ENCODE data around the gene SNTG2.
"Not testable (repeated sequence)": the region's sequence is repeated elsewhere in the genome, so short reads cannot be mapped to it uniquely, and the experiment has no call there.

SNTG2 gene

DNA sequence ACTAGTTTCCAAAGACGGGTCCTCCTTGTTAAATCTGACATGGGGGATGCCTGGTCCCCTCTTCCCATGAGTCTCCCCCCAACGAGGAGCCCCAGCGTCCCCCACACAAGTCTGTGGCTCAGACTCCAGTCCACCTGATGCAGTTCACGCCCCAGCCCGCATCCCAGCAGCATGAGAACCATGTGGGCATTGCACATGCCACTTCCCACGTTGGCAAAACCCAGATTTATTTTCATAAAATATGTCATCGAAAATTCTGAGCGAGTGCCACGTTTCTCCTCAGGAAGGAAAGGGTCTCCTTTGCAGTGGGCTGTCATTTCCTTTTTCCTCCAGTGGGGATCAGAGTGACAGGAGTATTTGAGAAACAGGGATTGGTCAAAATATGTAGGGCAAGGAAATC is 417.0 kb downstream of the SNTG2 start:
- DNase-seq = no peak

DNA sequence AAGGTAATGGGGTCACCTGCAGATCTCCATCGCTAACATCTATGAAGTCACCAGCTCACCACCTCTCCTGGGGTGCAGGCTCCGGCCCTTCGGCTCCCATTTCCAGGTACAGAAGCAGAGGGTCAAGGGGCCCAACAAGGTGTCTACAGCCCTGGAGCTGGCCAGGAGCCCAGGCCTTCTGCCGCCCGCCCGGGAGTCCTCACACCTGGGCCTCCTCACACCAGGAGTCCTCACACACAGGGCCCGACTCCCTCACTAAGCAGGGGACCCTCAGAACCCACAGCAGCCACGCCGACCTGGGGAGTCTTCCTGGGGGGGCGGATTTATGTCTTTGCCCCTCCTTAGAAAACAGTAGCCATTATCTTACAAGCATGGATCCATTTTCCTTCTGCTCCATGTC is 419.3 kb downstream of the SNTG2 start:
- no peak for DNase-seq

DNA sequence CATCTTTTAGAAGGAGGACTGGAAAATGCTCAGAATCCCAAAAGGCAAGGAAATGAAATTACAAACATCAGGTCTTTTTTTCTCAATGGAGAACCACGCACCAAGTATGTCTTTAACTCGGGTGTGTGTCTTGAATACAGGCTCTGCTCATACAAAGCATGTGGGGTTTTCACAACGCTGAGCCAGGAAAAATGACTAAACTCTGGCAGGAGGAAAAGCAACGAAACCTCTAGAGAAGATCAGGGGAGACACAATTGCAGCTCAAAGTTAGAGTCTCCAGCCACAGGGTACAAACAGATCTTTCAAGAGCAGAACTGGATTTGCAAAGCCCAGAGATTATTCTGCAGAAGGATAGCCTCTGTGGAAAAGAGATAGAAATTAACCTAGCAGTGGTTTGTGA is 419.8 kb downstream of the SNTG2 start:
- no peak for DNase-seq

DNA sequence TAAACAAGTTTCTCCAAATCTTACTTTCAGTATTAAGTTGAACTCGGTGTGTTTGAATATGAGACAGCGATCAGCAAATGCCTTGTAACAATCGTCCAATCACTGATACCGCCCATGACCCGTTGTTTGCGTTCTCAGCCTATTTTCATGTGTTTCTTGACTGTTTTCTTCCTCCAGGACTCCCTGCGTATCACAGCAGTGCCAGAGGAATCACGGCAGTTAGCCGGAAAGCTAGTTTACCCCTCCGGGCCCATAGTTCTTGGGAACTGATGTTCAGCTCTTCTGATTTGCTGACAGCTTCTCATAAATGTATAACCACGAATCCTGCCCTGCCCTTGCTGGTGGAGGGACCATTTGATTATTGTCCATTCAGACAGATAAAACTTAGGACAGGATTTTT is 420.4 kb downstream of the SNTG2 start:
- DNase-seq = no peak

DNA sequence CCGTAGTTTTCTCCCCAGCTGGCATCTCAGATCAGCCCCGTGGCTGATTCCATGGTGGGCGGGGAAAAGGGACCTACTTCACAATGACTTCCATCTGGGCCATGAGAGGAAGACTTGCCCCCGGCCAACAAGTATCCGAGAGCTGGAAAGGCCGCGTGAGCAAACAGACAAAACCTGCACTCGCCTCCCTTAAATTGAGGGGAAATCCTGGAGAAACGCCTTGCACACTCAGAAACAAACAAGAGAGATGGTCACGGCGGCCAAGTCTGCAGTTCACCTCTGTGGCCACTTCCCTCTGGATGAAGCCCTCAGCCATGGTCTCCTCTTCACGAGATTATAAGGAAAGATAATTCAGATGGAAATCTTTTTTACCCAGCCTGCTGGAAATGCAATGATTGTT is 423.2 kb downstream of the SNTG2 start:
- DNase-seq = no peak

DNA sequence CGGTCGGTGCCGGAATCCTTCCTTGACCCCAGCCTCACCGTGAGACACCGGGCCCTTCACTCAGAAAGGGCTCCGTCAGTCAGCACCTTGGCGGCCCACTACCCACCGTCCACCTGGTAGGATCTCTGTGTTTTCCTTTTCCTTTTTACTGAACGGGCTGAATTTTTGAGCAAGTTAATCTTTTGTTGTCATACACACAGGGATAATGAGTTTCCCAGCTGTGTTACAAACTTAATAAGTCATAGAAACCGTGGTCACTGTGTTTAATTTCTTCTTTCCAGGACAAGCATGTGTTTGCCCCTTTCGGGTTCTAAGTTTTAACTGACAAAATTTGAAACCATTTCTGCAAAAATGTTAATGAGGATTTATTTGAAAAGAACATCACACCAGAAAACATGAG is 423.6 kb downstream of the SNTG2 start:
- DNase-seq = no peak

DNA sequence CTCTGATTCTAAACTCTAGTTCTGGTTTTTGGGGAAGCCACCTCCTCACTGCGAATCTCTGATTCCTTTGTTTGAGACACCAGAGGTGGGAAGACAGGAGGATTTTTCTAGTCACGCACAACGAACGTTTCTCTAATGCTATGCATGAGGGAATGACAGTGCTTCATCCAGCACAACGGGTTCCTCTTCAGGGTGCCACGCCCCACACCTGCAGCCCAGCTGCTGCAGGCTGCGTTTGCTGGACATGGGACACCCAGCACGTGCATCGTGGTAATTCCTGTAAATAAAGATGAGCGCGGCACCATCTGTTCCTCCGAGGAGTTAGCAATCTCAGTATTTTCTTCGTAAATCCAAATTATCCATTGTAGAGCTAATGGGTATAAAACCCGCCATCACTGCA is 425.1 kb downstream of the SNTG2 start:
- no peak for DNase-seq

DNA sequence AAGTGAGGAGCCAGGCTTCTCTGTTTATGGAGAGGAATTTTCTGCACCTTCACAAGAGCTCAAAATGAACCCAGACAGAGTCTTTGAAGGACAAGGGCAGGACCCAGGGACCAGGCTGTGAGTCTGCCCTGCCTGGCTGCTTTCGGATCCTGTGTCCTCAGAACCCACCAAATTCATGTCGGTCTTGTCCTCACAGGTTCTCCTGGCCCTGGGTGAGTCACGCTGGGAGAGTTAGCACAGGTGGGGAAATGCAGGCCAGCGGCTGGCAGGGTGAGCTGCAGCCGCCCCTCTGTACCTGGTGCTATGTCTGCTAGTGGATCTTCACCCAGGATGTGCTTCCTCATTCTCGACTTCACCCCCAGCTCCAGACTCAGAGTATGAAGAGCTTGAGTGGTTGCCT is 426.8 kb downstream of the SNTG2 start:
- no peak for DNase-seq

DNA sequence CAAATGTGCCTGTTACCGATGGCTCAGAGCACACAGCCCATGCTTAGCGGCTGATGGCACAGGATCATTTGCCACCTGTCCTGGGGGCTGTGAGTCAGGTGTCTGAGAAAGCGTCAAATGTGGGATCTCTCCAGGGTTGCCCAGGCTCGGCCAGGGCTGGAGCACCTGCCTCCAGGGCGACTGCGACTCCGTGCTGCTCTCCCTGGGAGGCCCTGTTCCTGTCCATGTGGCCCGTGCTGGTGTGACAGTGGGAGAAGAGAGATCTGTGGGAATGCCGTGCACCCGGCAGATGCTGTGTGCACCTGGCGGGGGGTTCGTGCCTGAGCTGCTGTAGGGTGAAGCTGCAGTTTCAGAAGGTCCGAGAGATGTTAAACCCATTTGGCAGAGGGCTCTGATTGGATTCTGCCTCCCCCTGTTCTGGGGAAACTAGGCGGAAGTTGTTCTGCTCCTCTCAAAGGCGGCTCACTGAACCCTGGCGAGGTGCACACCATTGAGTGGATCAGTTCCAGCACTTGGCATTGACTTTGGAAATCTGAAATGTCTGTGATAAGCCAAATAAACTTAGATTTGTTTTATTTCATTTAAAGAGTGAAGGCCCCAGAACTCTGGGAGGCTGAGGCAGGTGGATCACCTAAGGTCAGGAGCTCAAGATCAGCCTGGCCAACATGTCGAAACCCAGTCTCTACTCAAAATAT is 428.0 kb downstream of the SNTG2 start:
- DNase-seq = no peak

DNA sequence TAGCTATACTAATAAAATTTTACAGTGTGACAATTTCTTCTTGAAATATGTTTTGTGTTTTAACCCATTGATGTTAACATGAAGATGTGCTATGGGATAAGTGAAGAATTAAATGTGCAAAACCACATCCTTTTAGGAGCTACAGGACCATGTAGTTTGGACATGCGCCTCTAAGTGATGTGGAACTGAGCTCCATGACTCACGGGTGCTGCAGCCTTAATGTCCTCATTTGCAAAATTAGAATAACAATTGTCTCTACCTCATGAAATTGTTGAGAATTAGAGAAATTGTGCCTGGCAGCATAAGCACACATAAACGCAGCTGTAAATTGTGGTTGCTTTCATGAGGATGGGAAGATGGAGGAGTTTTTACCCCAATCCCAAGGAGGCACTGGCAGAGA is 431.0 kb downstream of the SNTG2 start:
- no peak for DNase-seq

DNA sequence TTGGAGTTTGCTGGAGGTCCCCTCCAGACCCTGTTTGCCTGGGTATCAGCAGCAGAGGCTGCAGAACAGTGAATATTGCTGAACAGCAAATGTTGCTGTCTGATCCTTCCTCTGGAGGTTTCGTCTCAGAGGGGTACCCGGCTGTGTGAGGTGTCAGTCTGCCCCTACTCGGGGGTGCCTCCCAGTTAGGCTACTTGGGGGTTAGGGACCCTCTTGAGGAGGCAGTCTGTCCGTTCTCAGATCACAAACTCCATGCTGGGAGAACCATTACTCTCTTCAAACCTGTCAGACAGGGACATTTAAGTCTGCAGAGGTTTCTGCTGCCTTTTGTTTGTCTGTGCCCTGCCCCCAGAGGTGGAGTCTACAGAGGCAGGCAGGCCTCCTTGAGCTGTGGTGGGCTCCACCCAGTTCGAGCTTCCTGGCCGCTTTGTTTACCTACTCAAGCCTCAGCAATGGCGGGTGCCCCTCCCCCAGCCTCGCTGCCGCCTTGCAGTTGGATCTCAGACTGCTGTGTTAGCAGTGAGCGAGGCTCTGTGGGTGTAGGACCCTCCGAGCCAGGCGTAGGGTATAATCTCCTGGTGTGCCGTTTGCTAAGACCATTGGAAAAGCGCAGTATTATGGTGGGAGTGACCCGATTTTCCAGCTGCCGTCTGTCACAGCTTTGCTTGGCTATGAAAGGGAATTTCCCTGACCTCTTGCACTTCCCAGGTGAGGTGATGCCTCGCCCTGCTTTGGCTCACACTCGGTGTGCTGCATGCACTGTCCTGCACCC is 437.5 kb downstream of the SNTG2 start:
- DNase-seq = not testable (repeated sequence)

DNA sequence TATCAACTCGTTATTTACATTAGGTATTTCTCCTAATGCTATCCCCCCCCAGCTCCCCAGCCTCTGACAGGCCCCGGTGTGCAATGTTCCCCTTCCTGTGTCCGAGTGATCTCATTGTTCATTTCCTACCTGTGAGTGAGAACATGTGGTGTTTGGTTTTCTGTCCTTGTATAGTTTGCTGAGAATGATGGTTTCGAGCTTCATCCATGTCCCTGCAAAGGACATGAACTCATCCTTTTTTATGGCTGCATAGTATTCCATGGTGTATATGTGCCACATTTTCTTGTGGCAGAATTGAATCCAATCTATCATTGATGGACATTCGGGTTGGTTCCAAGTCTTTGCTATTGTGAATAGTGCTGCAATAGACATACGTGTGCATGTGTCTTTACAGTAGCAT is 439.5 kb downstream of the SNTG2 start:
- DNase-seq = not testable (repeated sequence)

DNA sequence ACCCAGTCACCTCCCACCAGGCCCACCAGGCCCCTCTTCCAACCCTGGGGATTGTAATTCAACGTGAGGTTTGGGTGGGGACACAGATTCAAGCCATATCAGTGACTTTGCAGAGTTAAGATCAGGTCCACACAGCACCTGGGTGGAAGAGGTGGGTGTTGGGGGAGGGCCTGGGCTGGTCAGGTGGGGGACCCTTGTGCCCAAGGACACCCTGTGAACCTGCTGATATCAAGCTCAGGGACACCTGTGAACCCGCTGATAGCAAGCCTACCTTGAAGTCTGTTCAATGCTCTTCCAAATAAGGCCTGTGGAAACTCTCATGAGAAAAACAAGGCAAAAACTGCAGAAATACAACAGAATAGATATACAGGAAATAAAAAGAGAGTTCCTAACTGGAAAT is 442.7 kb downstream of the SNTG2 start:
- DNase-seq = no peak

DNA sequence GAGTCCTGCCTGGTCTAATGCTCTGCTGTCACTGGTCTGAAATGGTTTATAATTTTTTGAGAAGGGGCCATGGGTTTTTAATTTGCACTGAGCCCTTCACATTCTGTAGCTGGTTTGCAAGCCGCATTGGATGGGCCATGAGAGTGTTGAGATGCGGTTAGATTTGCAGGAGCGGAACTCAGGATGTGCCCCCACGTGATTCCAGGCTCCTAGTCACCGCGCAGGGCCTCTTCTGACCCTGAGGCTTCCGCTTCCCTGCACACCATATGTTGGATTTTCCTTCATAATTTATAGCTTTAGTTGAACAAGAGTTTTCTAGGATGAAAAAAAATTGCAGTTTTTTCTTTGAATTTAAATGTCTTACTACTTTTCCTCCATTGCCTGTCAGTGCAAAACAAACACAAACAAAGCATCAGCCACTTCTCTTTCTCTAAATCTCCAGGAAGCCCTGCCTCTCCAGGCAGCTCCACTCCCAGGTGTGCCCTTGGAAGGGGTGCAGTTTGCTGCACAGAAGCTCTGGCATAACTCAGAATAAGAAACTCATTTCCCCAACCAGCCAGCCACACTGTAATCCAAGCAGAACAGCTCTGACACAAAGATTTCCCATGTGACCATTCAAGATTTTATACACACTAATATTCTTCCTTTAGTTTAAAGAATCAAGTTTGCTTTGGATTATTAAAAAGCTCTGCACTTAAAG is 444.2 kb downstream of the SNTG2 start:
- DNase-seq = no peak

DNA sequence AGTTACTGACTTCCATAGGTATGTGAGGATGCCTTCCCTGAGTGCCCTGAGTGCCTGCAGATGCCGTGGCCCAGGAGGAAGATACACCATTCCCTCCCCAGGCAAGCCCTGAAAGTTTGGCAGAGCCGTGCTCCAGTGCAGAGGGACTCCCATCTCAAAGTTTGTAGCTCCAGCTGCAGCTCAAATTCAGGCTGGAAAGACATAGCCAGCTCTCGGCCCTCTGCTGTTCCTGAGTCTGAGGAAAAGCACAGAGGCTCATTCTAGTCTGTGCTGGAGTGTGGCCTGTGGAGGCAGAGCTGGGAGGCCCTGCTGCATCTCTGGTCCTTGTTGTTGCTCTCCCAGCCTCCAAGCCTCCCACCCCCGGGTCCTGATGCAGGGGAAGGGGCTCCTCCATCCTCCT is 446.7 kb downstream of the SNTG2 start:
- no peak for DNase-seq

DNA sequence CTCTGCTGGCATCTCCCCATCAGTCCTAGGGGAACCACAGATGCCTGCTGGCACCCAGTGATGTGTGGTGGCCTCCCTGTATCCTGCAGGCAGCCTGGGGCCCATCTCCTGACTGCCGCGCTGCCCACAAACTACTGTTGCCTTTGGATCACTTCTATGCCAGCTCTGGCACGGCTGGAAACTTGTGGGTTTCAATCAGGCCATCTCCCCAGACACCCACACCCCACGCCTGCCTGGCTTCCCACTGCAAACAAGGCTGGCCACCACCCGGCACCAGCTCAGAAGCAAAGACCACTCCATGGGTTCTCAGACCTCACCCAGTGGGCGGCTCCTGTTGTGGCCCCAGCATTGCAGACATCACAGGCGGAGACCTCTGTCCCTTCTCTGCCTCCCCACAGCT is 447.5 kb downstream of the SNTG2 start:
- no peak for DNase-seq

DNA sequence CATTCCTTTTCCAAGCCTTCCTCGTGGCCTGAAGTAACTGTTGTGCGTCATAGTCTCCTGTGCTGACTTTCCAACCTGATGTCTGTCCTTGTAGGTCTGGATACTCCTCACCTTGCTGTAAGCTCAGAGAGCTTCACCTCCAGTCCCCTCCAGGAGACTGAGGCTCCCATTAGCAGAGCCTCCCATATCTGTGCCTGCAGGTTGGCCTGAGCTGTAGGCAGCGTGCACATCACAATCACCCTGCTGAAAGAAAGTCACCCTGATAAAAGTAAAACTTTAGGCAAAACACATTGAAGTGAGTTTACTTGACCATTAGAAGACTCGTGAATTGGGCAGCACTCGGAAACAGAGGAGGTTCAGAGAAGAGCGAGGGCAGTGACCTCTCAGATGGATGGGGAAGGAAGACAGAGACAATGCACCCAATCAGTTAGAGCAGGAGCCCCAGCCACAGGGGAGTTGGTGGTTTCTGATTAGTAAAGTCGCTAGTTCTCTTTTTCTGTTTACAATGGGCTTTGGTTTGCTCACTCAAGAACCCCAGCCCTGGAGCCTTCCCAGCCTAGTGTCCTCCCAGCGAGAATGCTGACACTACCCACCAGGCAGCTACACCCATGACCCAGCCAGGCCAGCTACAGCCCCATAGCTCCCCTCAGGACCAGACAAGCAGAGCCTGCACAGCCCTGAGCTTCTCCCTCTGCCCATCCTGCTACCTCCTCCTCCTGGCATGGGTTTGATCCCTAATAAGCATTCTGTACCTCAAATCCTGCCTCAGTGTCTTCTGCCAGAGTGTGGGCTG is 450.5 kb downstream of the SNTG2 start:
- DNase-seq = no peak

DNA sequence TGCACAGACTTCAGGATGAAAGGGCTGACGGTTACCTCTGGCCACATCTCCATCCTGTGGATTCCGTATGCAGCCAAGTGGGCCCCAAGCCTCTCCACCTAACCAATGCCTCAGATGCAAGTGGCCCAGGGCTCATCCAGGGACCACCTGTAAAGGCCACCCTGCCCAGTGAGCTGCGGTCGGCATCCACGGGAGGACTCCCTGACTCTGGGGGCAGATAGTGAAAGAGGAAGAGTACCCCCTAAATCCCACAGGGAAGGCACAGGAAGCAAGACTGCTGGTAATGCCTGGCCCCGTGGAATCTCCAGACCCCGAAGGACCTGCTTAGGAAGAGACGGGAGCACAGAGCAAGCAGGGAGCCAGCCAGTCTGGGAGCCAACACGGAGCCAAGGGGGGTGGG is 451.4 kb downstream of the SNTG2 start:
- no peak for DNase-seq

DNA sequence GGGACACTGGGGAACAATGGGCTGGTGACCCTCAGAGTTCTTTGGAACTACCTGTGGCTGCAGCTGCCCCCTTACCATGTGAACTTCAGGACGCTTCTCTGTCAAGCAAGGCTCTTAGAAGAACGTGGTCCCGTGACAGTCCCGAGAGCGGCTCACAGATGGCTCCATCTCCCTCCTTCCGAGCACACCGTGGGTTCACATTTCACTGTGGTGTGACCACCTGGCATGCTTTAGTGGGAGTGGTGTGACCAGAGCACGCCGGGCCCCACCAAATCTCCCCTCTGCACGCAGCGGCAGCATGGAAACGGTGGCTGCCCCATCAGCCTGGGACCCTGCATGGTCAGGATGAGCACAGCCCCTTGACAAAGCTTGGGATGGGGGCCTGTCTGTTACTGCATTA is 452.9 kb downstream of the SNTG2 start:
- DNase-seq = no peak

DNA sequence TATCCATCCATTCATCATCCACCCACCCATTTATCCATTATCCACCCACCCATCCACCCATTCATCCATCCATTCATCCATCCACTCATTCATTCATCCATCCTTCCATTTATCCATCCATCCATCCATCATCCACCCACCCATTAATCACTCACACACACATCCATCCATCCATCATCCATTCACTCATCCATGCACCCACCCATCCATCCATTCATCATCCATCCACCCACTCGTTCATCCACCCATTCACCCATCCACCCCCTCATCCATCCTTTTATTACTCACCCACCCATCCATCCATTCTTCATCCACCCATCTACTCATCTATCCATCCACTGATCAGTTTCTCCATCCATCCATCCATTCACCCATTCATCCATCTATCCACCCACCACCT is 454.5 kb downstream of the SNTG2 start:
- no peak for DNase-seq

DNA sequence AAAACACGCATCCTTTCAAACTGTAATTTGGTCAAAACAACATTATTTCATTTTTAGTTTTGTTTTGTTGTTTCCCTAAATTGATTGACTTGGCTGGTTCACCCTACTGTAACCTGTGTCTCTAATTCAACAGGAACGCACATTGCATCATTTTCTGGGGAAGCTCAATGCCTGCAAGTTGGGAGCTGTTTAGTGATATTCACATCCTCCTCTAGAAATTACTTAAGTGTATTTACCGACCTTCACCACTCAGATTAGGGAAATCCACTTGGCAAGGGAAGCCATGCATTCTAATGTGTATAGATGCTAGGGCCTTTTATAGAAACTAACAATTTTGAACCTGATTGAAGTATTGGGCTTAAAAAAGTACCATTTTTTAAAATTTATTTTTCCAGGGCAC is 455.3 kb downstream of the SNTG2 start:
- DNase-seq = no peak

DNA sequence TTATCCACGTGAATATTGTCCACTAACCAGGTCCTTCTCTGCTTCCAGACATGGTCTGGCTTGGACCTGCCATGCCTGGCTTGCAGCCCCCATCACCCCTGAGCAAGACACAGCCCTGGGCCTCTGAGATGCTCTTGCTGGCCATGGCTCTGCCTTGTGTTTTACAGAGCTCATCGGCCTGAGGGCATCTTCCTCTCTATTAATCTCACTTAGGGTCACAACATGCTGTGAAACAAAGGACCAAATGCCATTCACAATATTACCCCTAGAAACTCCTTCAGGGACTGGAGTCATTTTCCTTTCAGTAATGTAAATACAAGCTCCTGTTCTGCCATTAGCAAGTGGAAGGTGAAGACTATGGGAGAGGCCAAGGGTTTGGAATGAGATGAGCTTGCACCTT is 455.8 kb downstream of the SNTG2 start:
- no peak for DNase-seq
